ENCODE measurements around the gene HEATR3.

HEATR3 gene

DNA sequence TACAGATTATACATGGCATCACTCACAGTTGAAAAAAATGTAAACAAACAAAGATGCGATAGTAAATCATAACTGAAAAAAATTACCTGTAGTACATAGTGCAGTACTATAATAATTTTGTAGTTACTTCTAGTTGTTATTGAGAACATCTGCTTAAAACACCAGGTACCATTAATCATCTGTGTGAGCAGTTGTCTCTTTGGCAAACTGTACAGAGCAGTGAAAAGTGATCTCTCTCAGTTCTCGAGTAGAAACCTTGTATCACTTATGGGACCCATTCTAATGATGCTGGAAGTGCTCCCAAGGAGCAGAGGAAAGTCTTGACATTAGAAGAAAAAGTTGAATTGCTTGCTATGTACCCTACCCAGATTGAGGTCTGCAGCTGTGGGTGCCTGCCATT is 78.4 kb downstream of the HEATR3 start:
- H3K27ac ChIP-seq, result no peak overlapping the region
- TF ChIP-seq, protein P1, sequence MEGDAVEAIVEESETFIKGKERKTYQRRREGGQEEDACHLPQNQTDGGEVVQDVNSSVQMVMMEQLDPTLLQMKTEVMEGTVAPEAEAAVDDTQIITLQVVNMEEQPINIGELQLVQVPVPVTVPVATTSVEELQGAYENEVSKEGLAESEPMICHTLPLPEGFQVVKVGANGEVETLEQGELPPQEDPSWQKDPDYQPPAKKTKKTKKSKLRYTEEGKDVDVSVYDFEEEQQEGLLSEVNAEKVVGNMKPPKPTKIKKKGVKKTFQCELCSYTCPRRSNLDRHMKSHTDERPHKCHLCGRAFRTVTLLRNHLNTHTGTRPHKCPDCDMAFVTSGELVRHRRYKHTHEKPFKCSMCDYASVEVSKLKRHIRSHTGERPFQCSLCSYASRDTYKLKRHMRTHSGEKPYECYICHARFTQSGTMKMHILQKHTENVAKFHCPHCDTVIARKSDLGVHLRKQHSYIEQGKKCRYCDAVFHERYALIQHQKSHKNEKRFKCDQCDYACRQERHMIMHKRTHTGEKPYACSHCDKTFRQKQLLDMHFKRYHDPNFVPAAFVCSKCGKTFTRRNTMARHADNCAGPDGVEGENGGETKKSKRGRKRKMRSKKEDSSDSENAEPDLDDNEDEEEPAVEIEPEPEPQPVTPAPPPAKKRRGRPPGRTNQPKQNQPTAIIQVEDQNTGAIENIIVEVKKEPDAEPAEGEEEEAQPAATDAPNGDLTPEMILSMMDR (conservative IDR thresholded peaks at IDR 0.05; ENCODE audit: low read depth), result no peak
- DNase-seq (ENCODE audit: low spot score), result no peak
- ChIA-PET POLR2A (ENCODE audit: low non-redundant PET) (no interaction called here), CTCF (interaction anchor here (0.6 kb wide), 1 partner anchor 27 kb away, joined by 3 read pairs; no protein-coding TSS in a partner anchor)

DNA sequence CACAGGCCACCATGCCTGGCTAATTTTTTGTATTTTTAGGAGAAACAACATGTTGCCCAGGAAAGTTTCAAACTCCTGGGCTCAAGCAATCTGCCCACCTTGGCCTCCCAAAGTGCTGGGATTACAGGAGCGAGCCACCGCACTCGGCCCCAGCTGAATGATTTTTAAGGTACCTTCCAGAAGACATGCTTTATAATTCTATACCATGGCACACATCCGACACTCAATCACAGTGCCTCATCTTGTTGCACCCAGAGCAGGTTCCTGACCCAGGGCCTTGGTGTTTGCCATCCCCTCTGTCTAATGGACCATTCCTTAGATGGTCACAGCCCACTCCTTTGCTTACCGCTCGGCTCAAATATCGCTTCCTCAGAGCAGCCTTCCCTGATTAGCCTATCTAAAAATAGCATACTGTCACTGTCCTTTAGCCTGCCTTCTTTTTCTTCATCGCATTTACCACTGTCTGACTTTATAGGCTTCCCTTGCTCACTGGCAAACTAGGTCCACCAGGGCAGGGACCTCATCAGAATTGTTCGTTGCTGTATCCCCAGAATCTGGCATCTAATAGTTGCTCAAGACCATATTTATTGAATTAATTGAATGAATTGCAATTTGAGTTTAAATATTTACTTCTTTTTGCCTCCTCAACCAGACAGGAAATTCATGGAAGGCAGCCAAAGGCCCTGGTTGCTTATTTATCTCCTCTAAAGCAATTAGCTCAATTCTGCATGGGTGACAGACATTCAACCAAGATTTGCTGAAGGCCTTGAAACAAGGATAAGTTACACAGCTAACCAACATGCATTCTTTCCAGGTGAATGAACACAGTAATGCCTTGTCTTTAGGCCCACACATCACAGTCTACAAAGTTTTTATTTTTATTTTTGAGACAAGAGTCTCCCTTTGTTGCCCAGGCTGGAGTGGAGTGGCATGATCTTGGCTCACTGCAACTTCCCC is 81.0 kb downstream of the HEATR3 start:
- ChIA-PET POLR2A (ENCODE audit: low non-redundant PET) (no interaction called here), CTCF (no interaction called here)
- DNase-seq (ENCODE audit: low spot score), result no peak
- no peak overlapping the region for H3K27ac ChIP-seq
- TF ChIP-seq, protein P1 (conservative IDR thresholded peaks at IDR 0.05; ENCODE audit: low read depth), result no peak

DNA sequence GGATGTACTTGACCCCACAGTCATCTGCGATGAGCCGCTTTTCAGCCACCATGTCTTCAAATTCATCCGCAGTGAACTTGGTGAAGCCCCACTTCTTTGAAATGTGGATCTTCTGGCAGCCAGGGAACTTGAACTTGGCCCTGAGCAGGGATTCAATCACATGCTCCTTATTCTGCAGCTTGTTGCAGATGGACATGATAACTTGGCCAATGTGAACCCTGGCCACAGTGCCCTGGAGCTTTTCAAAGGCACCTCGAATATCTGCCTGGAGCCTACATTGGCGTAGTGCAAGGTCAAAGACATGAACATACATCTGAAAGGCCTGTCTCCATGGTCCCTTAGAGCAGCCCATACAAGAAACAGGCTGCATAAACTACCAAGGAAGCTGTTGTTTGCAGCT is 85.6 kb downstream of the HEATR3 start:
- H3K27ac ChIP-seq, result no peak overlapping the region
- TF ChIP-seq, protein P1 (conservative IDR thresholded peaks at IDR 0.05; ENCODE audit: low read depth), result no peak
- POLR2A ChIA-PET (ENCODE audit: low non-redundant PET), result no interaction called here
- DNase-seq (ENCODE audit: low spot score), result no peak
- CTCF ChIA-PET, result interaction anchor here (1.2 kb wide), 1 partner anchor 56 kb away, joined by 5 read pairs; no protein-coding TSS in a partner anchor

DNA sequence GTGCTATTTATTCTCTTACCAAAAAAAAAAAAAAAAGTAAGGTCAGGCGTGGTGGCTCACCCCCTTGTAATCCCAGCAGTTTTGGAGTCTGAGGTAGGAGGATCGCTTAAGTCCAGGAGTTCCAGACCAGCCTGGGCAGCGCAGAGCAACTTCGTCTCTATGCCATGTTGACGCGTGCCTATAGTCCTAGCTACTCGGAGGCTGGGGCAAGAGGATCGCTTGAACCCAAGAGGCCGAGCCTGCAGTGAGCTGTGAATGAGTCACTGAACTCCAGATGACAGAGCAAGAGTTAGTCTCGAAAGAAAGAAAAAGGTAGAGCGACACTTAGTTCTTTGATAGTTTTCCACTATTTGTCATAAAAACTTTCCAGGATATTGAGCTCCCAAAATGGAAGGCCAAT is 86.0 kb downstream of the HEATR3 start:
- ChIA-PET POLR2A (ENCODE audit: low non-redundant PET) (no interaction called here), CTCF (interaction anchor here (1.2 kb wide), 1 partner anchor 56 kb away, joined by 5 read pairs; no protein-coding TSS in a partner anchor)
- TF ChIP-seq, protein P1 (conservative IDR thresholded peaks at IDR 0.05; ENCODE audit: low read depth), result no peak
- peak overlapping the region; percentile 89; the same call in 1 of the 2 replicates for H3K27ac ChIP-seq
- no peak for DNase-seq (ENCODE audit: low spot score)

DNA sequence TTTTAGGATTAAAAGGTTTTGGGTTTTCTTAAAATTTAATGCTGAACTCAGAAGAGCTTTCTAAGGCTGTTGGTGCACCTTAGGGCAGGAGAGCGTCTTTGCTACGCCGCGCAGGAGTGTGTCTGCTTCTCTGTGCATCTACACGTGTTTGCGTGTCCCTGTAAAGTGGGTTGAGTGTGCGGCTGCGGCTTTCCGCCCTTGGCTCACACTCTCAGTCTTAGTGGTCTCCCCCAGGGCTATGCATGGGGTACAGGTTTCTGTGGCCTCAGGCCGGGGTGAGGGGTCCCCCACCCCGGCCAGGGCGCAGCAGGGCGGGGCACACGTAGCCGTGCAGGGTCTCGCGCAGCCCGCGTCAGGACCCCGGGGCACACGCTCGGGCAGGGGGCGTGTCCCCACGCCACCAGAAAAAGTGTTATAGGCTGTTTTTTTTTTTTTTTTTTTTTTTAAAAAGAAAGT is 86.6 kb downstream of the HEATR3 start:
- peak; percentile 17 for DNase-seq (ENCODE audit: low spot score)
- ChIA-PET CTCF (interaction anchor here (0.5 to 1.2 kb wide), 2 partner anchors 55 to 216 kb away, joined by 3 to 5 read pairs; no protein-coding TSS in a partner anchor), POLR2A (ENCODE audit: low non-redundant PET) (no interaction called here)
- peak overlapping the region; percentile 89 for H3K27ac ChIP-seq
- TF ChIP-seq, protein P1 (conservative IDR thresholded peaks at IDR 0.05; ENCODE audit: low read depth), result no peak

DNA sequence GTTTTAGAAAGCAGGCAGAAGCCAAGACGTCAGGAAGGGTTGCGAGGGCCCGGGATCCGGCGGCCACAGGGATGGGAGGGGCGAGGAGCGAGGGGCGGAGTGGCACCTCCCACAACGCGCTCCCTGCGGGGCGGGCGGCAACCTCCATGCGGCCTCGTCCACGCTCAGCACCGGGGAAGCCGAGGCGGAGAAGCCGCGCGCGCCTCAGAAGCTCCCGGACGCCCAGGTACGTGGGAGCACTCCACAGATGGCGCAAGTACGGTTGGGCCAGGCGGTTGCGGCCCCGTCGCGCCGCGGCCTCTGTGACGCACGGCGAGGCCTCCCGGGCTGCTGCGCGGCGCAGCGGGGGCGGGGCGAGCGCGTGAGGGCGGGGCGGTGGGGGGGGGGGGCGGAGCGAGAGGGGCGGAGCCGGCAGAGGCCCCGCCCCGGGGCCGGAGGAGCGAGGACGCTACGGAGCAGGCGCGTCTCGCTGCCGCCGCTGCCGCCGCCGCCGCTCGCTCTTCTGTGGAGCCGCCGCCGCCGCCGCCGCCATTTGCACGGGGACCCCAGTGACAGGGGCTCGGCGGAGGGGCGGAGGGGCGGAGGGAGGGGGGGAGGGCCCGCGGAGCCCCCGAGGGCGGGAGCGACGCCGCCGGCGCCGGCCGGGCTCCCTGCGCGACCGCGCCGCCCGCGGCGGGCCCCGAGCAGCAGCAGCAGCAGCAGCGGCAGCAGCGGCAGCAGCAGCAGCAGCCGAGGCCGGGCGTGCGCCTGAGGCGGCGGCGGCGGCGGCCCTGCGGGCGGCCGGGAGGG is 87.2 kb downstream of the HEATR3 start, which contains the start of gene TENT4B:
TENT4B (plus strand) TSS at position 500 of the 789 bp plus-strand sequence. CDS start 316 bp downstream, outside the sequence.
- peak within 1 kb of the TSS; percentile 89 for H3K27ac ChIP-seq
- ChIA-PET POLR2A (ENCODE audit: low non-redundant PET) (no interaction called here), CTCF (interaction anchor here (0.5 kb wide), 1 partner anchor 215 kb away, joined by 3 read pairs; no protein-coding TSS in a partner anchor)
- TF ChIP-seq, protein P1 (conservative IDR thresholded peaks at IDR 0.05; ENCODE audit: low read depth), result no peak
- peak; percentile 91 for DNase-seq (ENCODE audit: low spot score)

Measured in RWPE1 (cell line).